HG03460 (cell line): ENCODE measurements around the gene C11orf68.

Experiments
- ATAC-seq: cut with Tn5 transposase; IDR thresholded peaks from one replicate; pipeline ENCODE4 v1.9.1; 2021; ENCODE audit not compliant: unreplicated experiment

The C11orf68 gene

GRCh38 chr11:65891219-65892136, 27.4 kb downstream of the C11orf68 start:
- ATAC-seq, result no peak

GRCh38 chr11:65890324-65891218, 28.3 kb downstream of the C11orf68 start, which contains the start of gene CCDC85B:
TSS of gene CCDC85B (plus strand) at chr11:65890673. CDS start at chr11:65890784, 111 bp downstream.
- no peak for ATAC-seq

GRCh38 chr11:65888163-65888814, 30.6 kb downstream of the C11orf68 start, which contains the start of gene FIBP:
TSS of gene FIBP (minus strand) at chr11:65888471. CDS start at chr11:65888418, 53 bp downstream.
- peak; percentile 35 for ATAC-seq

GRCh38 chr11:65887723-65888162, 31.1 kb downstream of the C11orf68 start:
- no peak for ATAC-seq

GRCh38 chr11:65886826-65887722, 31.8 kb downstream of the C11orf68 start:
- no peak for ATAC-seq

- ATAC-seq, result no peak
Observed at GRCh38 chr11:65885808-65886536, 32.9 kb downstream of the C11orf68 start.

GRCh38 chr11:65885231-65885630, 33.6 kb downstream of the C11orf68 start:
- no peak for ATAC-seq

GRCh38 chr11:65884716-65885092, 34.2 kb downstream of the C11orf68 start:
- no peak for ATAC-seq

- ATAC-seq, result no peak
Observed at GRCh38 chr11:65883786-65884715, 34.8 kb downstream of the C11orf68 start.

- ATAC-seq, result no peak
Observed at GRCh38 chr11:65883058-65883761, 35.7 kb downstream of the C11orf68 start.

GRCh38 chr11:65882120-65883057, 36.5 kb downstream of the C11orf68 start:
- no peak for ATAC-seq

- no peak for ATAC-seq
Observed at GRCh38 chr11:65880844-65881421, 37.9 kb downstream of the C11orf68 start.

- no peak for ATAC-seq
Observed at GRCh38 chr11:65880027-65880426, 38.8 kb downstream of the C11orf68 start.

GRCh38 chr11:65879617-65880016, 39.2 kb downstream of the C11orf68 start, which contains the start of gene CTSW:
TSS of gene CTSW (plus strand) at chr11:65879837. CDS start at chr11:65879855, 18 bp downstream.
- no peak for ATAC-seq

- peak; percentile 62 for ATAC-seq
Observed at GRCh38 chr11:65873318-65874156, 45.3 kb downstream of the C11orf68 start.
